ENCODE data around the gene SUPT20H.

DNA sequence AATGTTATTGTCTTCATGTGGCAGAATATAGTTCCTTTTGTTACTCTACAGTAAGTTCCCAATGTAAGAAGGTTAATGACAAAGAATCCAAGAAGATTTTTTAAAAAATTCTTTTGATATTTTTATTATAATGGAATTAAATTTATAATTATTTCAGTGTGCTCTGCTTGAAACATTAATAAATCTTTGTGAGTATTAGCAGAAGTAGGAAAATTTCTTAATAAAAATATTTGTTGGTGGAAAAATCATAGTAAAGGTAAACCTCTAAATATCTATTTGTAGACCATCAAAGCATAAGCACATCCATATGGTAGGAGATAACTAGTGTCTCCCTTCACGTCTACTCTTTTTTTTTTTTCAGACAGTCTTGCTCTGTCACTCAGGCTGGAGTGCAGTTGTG is 41.7 kb upstream of the SUPT20H start:
- TF ChIP-seq, protein P1, sequence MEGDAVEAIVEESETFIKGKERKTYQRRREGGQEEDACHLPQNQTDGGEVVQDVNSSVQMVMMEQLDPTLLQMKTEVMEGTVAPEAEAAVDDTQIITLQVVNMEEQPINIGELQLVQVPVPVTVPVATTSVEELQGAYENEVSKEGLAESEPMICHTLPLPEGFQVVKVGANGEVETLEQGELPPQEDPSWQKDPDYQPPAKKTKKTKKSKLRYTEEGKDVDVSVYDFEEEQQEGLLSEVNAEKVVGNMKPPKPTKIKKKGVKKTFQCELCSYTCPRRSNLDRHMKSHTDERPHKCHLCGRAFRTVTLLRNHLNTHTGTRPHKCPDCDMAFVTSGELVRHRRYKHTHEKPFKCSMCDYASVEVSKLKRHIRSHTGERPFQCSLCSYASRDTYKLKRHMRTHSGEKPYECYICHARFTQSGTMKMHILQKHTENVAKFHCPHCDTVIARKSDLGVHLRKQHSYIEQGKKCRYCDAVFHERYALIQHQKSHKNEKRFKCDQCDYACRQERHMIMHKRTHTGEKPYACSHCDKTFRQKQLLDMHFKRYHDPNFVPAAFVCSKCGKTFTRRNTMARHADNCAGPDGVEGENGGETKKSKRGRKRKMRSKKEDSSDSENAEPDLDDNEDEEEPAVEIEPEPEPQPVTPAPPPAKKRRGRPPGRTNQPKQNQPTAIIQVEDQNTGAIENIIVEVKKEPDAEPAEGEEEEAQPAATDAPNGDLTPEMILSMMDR (conservative IDR thresholded peaks at IDR 0.05 in 1 of 2, IDR thresholded peaks at IDR 0.05 in 1 of 2; ENCODE audit: low read depth in 1 of 2, low read length in 2 of 2) = no peak
- TF ChIP-seq EZH2 (IDR thresholded peaks at IDR 0.05; ENCODE audit: low read length, missing control alignments) = no peak

All from fibroblast of lung (primary cell).